Measurements from ENCODE around the gene FRG2.

- no peak for TF ChIP-seq POLR2A (IDR thresholded peaks at IDR 0.05; ENCODE audit: low read depth, low read length)
- no peak for TF ChIP-seq POLR2AphosphoS5 (IDR thresholded peaks at IDR 0.05; ENCODE audit: low read depth, low read length)
These were observed 47.6 kb downstream of the FRG2 start for GRCh38 chr4:189979196-189980047.

All from GM12892 (cell line).